ENCODE results near the gene THRB. TPM values are rescaled to one million over a fixed set of nuclear protein-coding genes. Genes with fewer than 3 reads are reported as not detected.

Gene THRB
- total RNA-seq, 1 donor from 2014 or later, result 0.56 TPM

DNA sequence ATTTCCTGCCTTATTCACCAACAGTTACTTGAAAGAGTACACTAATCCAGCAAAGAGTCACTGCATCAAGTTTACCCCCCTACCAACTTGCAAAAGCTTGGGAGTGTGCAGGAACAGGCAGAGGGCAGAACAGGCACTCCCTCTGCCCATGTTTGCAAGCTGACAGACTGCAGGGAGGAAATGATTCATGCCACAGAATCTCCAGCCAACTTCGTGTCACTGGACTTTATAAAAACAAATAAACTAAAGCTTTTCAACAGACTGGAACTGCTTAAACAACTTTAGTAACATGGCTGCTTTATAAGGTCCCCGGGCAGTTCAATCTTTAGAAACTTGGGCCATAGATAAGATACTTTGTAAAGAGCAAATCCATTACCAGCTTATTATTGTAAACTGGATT is 129.5 kb downstream of the THRB start:
- DNase-seq, result no peak
- H3K9me3 Mint-ChIP-seq (ENCODE audit: unreplicated experiment), result no peaks in the 10 kb centered on the region
- no peak overlapping the region for H3K4me3 Mint-ChIP-seq (ENCODE audit: unreplicated experiment)
- no peaks in the 10 kb centered on the region for H3K4me1 Mint-ChIP-seq (ENCODE audit: low read depth, unreplicated experiment)
- H3K27ac Mint-ChIP-seq (ENCODE audit: unreplicated experiment), result no peak overlapping the region
- H3K27me3 Mint-ChIP-seq (ENCODE audit: unreplicated experiment), result no peaks in the 10 kb centered on the region
- H3K36me3 Mint-ChIP-seq (ENCODE audit: unreplicated experiment), result no peaks in the 10 kb centered on the region
- TF ChIP-seq, protein P1, sequence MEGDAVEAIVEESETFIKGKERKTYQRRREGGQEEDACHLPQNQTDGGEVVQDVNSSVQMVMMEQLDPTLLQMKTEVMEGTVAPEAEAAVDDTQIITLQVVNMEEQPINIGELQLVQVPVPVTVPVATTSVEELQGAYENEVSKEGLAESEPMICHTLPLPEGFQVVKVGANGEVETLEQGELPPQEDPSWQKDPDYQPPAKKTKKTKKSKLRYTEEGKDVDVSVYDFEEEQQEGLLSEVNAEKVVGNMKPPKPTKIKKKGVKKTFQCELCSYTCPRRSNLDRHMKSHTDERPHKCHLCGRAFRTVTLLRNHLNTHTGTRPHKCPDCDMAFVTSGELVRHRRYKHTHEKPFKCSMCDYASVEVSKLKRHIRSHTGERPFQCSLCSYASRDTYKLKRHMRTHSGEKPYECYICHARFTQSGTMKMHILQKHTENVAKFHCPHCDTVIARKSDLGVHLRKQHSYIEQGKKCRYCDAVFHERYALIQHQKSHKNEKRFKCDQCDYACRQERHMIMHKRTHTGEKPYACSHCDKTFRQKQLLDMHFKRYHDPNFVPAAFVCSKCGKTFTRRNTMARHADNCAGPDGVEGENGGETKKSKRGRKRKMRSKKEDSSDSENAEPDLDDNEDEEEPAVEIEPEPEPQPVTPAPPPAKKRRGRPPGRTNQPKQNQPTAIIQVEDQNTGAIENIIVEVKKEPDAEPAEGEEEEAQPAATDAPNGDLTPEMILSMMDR (IDR thresholded peaks at IDR 0.05; ENCODE audit: partially characterized antibody, unreplicated experiment), result no peak

GRCh38 chr3:24364359-24364758 is 130.3 kb downstream of the THRB start:
- TF ChIP-seq, protein P1 (IDR thresholded peaks at IDR 0.05; ENCODE audit: partially characterized antibody, unreplicated experiment), result no peak
- H3K27ac Mint-ChIP-seq (ENCODE audit: unreplicated experiment), result no peak overlapping the region
- H3K4me1 Mint-ChIP-seq (ENCODE audit: low read depth, unreplicated experiment), result no peaks in the 10 kb centered on the region
- H3K4me3 Mint-ChIP-seq (ENCODE audit: unreplicated experiment), result no peak overlapping the region
- H3K27me3 Mint-ChIP-seq (ENCODE audit: unreplicated experiment), result no peaks in the 10 kb centered on the region
- no peak for DNase-seq
- no peaks in the 10 kb centered on the region for H3K36me3 Mint-ChIP-seq (ENCODE audit: unreplicated experiment)
- no peaks in the 10 kb centered on the region for H3K9me3 Mint-ChIP-seq (ENCODE audit: unreplicated experiment)

GRCh38 chr3:24363242-24363641 is 131.4 kb downstream of the THRB start:
- H3K27ac Mint-ChIP-seq (ENCODE audit: unreplicated experiment), result no peak overlapping the region
- H3K4me1 Mint-ChIP-seq (ENCODE audit: low read depth, unreplicated experiment), result no peaks in the 10 kb centered on the region
- TF ChIP-seq, protein P1 (IDR thresholded peaks at IDR 0.05; ENCODE audit: partially characterized antibody, unreplicated experiment), result no peak
- no peaks in the 10 kb centered on the region for H3K9me3 Mint-ChIP-seq (ENCODE audit: unreplicated experiment)
- H3K4me3 Mint-ChIP-seq (ENCODE audit: unreplicated experiment), result no peak overlapping the region
- DNase-seq, result no peak
- no peaks in the 10 kb centered on the region for H3K36me3 Mint-ChIP-seq (ENCODE audit: unreplicated experiment)
- H3K27me3 Mint-ChIP-seq (ENCODE audit: unreplicated experiment), result no peaks in the 10 kb centered on the region

- DNase-seq, result no peak
- Mint-ChIP-seq H3K36me3 (ENCODE audit: unreplicated experiment) (no peaks in the 10 kb centered on the region), H3K9me3 (ENCODE audit: unreplicated experiment) (no peaks in the 10 kb centered on the region), H3K27me3 (ENCODE audit: unreplicated experiment) (no peaks in the 10 kb centered on the region), H3K27ac (ENCODE audit: unreplicated experiment) (no peak overlapping the region), H3K4me1 (ENCODE audit: low read depth, unreplicated experiment) (no peaks in the 10 kb centered on the region), H3K4me3 (ENCODE audit: unreplicated experiment) (no peak overlapping the region)
- TF ChIP-seq, protein P1 (IDR thresholded peaks at IDR 0.05; ENCODE audit: partially characterized antibody, unreplicated experiment), result no peak
Observed at GRCh38 chr3:24361623-24362022, 133.0 kb downstream of the THRB start.

- no peak for DNase-seq
- H3K27me3 Mint-ChIP-seq (ENCODE audit: unreplicated experiment), result no peaks in the 10 kb centered on the region
Observed at GRCh38 chr3:24360957-24361356, 133.7 kb downstream of the THRB start.

More at GRCh38 chr3:24360957-24361356, 133.7 kb downstream of the THRB start:
- no peaks in the 10 kb centered on the region for H3K9me3 Mint-ChIP-seq (ENCODE audit: unreplicated experiment)
- TF ChIP-seq, protein P1 (IDR thresholded peaks at IDR 0.05; ENCODE audit: partially characterized antibody, unreplicated experiment), result no peak
- no peaks in the 10 kb centered on the region for H3K4me1 Mint-ChIP-seq (ENCODE audit: low read depth, unreplicated experiment)
- H3K4me3 Mint-ChIP-seq (ENCODE audit: unreplicated experiment), result no peak overlapping the region
- H3K27ac Mint-ChIP-seq (ENCODE audit: unreplicated experiment), result no peak overlapping the region
- no peaks in the 10 kb centered on the region for H3K36me3 Mint-ChIP-seq (ENCODE audit: unreplicated experiment)

Data from glutamatergic neuron (in vitro differentiated cells).